Calu3 (cell line): Measurements from ENCODE around the gene FBXO28. TPM values are rescaled to one million over a fixed set of nuclear protein-coding genes. Genes with fewer than 3 reads are reported as not detected.

Experiments
- Bru-seq: library from RNA; stranded (reverse); fragments of 400-500 nt; gene quantifications from one replicate; lab custom pipeline; 2021; lab: Mats Ljungman, UMichigan
- BruChase-seq, 2 experiments: library from RNA; stranded (reverse); fragments of 400-500 nt; gene quantifications; one replicate each; lab custom pipeline; 2021; lab: Mats Ljungman, UMichigan
- BruUV-seq: library from RNA; stranded (reverse); fragments of 400-500 nt; replicated peaks from 2 replicates; lab custom pipeline; 2021; lab: Mats Ljungman, UMichigan
- CTCF ChIA-PET: fragments of 300-600 bp; sonication (Branson Sonifier 250); formaldehyde crosslinking; loops from one replicate; lab custom pipeline; 2022; ENCODE audit warnings: antibody characterized with exemption; lab: Charles Lee
- DNase-seq: peaks from one replicate; pipeline ENCODE4 v3.0.0; 2022
- H3K27ac Mint-ChIP-seq: one replicate; pipeline ENCODE4 v1.8.0; 2022; ENCODE audit warnings: mixed read lengths; ENCODE audit not compliant: unreplicated experiment
- H3K27me3 Mint-ChIP-seq: one replicate; pipeline ENCODE4 v1.8.0; 2022; ENCODE audit warnings: mixed read lengths; ENCODE audit not compliant: unreplicated experiment
- H3K36me3 Mint-ChIP-seq: one replicate; pipeline ENCODE4 v1.8.0; 2022; ENCODE audit warnings: mild to moderate bottlenecking, moderate library complexity, mixed read lengths; ENCODE audit not compliant: insufficient read depth, unreplicated experiment
- H3K4me1 Mint-ChIP-seq: one replicate; pipeline ENCODE4 v1.8.0; 2022; ENCODE audit warnings: mild to moderate bottlenecking, low read depth, mixed read lengths; ENCODE audit not compliant: unreplicated experiment
- H3K4me3 Mint-ChIP-seq: one replicate; pipeline ENCODE4 v1.8.0; 2022; ENCODE audit warnings: mild to moderate bottlenecking, low read depth, moderate library complexity, mixed read lengths; ENCODE audit not compliant: unreplicated experiment
- H3K9me3 Mint-ChIP-seq: one replicate; pipeline ENCODE4 v1.8.0; 2022; ENCODE audit warnings: low read depth, mixed read lengths; ENCODE audit not compliant: unreplicated experiment
- CTCF ChIP-seq: fragments of 200-600 bp; IDR thresholded peaks from one replicate; pipeline ENCODE4 v1.8.0; 2022; ENCODE audit warnings: antibody characterized with exemption; ENCODE audit not compliant: unreplicated experiment
- intact Hi-C: fragments of 100-400 bp; cut with micrococcal nuclease; formaldehyde crosslinking; loops from one replicate; pipeline ENCODE4 v1.10.0; 2022; ENCODE audit not compliant: unreplicated experiment
- long read RNA-seq: library from polyadenylated mRNA; stranded (forward); transcript quantifications from one replicate; pipeline ENCODE4 v2.0.0, GENCODE V29; 2022
- total RNA-seq: library from RNA; stranded (reverse); gene quantifications from 2 replicates; pipeline ENCODE4 v1.2.3, GENCODE V29; 2022

The FBXO28 gene, protein sequence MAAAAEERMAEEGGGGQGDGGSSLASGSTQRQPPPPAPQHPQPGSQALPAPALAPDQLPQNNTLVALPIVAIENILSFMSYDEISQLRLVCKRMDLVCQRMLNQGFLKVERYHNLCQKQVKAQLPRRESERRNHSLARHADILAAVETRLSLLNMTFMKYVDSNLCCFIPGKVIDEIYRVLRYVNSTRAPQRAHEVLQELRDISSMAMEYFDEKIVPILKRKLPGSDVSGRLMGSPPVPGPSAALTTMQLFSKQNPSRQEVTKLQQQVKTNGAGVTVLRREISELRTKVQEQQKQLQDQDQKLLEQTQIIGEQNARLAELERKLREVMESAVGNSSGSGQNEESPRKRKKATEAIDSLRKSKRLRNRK
- total RNA-seq (100 and 101 TPM in 2 replicates), Bru-seq, nascent RNA (percentile 97 among the genes with signal in this experiment), BruChase-seq, experiment 1, labeled RNA remaining after a 6-hour chase (percentile 94 among the genes with signal in this experiment), BruChase-seq, experiment 2, labeled RNA remaining after a 2-hour chase (percentile 97 among the genes with signal in this experiment)
- long read RNA-seq, full-length matches to known transcripts, result 54 of 70 reads
- long read RNA-seq, partial matches to known transcripts, result 8 of 70 reads
- long read RNA-seq, other reads (novel, unspliced or antisense), result 8 of 70 reads

DNA sequence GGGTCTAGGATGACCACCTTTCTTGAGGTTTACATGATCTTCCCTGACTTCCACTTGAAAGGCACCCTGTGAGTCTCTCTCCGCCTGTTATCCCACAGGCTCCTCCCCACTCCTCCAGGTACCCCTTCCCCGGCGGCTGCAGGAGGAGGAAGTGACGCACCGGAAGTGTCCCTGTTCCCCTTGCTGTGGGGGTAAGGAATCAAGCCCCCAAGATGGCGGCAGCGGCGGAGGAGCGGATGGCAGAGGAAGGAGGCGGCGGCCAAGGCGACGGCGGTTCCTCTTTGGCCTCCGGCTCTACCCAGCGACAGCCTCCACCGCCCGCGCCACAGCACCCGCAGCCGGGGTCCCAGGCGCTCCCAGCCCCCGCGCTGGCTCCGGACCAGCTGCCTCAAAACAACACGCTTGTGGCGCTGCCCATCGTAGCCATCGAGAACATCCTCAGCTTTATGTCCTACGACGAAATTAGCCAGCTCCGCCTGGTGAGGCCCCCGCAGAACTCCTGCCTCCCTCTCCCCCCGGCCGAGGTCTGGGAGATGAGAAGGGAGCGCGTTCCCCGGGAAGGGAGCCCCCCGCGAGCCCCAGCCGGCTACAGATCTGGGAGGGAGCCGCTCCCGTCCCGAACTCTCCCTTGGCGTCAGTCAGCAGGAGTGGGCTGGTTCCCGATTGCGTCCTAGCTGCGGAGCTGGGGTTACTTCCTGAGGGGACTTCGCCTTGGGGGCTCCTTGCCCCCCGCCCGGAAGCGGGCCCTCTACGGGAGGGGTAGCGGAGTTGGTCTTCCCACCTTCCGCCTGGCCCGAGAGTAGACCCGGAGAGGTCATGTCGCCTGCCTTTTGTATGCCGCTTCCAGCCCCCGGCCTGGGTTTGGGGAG, at the start of gene FBXO28:
Gene FBXO28, plus strand, starts transcription at position 194 of the 869 bp plus-strand sequence. Its CDS starts 19 bp downstream, at position 213.
- Mint-ChIP-seq H3K27ac (peak within 1 kb of the TSS; percentile 87), H3K4me1 (peaks cover 13% of the 10 kb centered on the region), H3K4me3 (peak within 1 kb of the TSS; percentile 84), H3K36me3 (peaks cover 43% of the 10 kb centered on the region), H3K9me3 (no peaks in the 10 kb centered on the region), H3K27me3 (no peaks in the 10 kb centered on the region)
- intact Hi-C loops, result no loop called here
- CTCF ChIA-PET, result interaction anchor here (0.5 kb wide), 1 partner anchor 14 kb away, joined by 3 read pairs; no protein-coding TSS in a partner anchor
- TF ChIP-seq CTCF, result no peak
- BruUV-seq, result no TSS peak
- peak; percentile 97 for DNase-seq

GRCh38 chr1:224064150-224064549, 49.8 kb upstream of the FBXO28 start:
- no peak overlapping the region for H3K4me3 Mint-ChIP-seq
- H3K36me3 Mint-ChIP-seq, result peaks cover 15% of the 10 kb centered on the region
- TF ChIP-seq CTCF, result no peak
- intact Hi-C loops, result no loop called here
- no peaks in the 10 kb centered on the region for H3K9me3 Mint-ChIP-seq
- CTCF ChIA-PET, result interaction anchor here (0.6 to 1.5 kb wide), 4 partner anchors 12 to 191 kb away, joined by 3 to 9 read pairs (median 7); no protein-coding TSS in a partner anchor
- no peaks in the 10 kb centered on the region for H3K27me3 Mint-ChIP-seq
- peaks cover 54% of the 10 kb centered on the region for H3K4me1 Mint-ChIP-seq
- BruUV-seq, result no TSS peak
- peak overlapping the region; percentile 80 for H3K27ac Mint-ChIP-seq
- no peak for DNase-seq

GRCh38 chr1:224065455-224065854, 48.5 kb upstream of the FBXO28 start:
- H3K36me3 Mint-ChIP-seq, result peaks cover 15% of the 10 kb centered on the region
- CTCF ChIA-PET, result interaction anchor here (0.6 to 1.9 kb wide), 5 partner anchors 13 to 41 kb away, joined by 3 to 8 read pairs (median 6); no protein-coding TSS in a partner anchor
- H3K27me3 Mint-ChIP-seq, result no peaks in the 10 kb centered on the region
- no peaks in the 10 kb centered on the region for H3K9me3 Mint-ChIP-seq
- DNase-seq, result peak; percentile 73
- intact Hi-C loops, result loop anchor here (1.0 to 5.0 kb wide), 3 partner anchors 15 to 73 kb away; no protein-coding TSS in a partner anchor
- no peak overlapping the region for H3K4me3 Mint-ChIP-seq
- peak overlapping the region; percentile 80 for H3K27ac Mint-ChIP-seq
- no peak for TF ChIP-seq CTCF
- peaks cover 54% of the 10 kb centered on the region for H3K4me1 Mint-ChIP-seq
- BruUV-seq, result no TSS peak
